Stimulated activated CD8-positive, alpha-beta memory T cell treated with anti-CD3 and anti-CD28 coated beads, Interleukin-12 subunit alpha, Interleukin-12 subunit beta, amount 100 ng/mL, for 1 hour (primary cell): ENCODE data around the gene DCK.
A peak's percentile ranks its signal among the peaks of the same experiment; 100 is the strongest.
"Not testable (repeated sequence)": the region's sequence is repeated elsewhere in the genome, so short reads cannot be mapped to it uniquely, and the experiment has no call there.

Experiments
- DNase-seq: peaks from one replicate; pipeline ENCODE4 v3.0.0-alpha.2; 2020; ENCODE audit warnings: low read depth

Gene DCK

GRCh38 chr4:70993181-70994068 lies at the start of gene DCK:
Gene DCK, plus strand, starts transcription at chr4:70993649. Its CDS starts 187 bp downstream, at chr4:70993836.
- peak; percentile 68 for DNase-seq

DNA sequence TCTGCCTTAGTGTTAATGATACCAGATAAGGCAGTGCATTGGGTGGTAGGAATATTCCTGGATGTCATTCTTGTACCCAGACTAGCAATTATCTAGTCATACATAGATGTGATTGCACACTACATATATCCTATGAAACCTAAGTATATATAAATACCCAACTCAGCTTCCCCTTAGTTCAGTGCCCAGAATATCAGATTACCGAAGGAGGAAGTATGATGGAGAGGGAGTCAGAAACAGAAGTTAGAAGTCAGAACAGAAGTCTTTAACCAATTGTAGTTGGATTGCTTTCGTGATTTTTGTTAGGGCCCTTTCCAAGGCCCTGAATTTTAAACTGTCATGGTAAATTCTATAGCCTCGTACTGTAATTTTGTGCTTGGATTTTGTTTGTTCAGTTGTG lies 48.4 kb upstream of the DCK start:
- DNase-seq: no peak

GRCh38 chr4:70945452-70946055 lies 47.9 kb upstream of the DCK start:
- no peak for DNase-seq

DNA sequence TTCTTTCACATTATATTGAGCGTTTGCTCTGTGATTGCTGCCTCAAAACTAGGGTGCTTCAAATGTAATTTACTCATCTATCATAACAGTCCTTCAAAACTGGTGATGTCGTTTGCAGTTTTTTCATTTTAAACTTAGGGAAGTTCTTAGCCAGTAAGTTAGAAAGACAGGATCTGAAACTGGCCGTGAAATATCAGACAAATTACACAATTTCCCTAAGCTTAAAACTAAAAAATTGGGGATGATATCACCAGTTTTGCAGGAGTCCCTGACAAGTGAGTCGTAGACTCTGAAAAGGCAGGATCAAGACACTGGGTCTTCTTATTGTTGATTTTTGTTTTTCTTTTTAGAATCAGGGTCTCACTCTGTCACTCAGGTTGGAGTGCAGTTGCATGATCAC lies 46.5 kb upstream of the DCK start:
- no peak for DNase-seq

DNA sequence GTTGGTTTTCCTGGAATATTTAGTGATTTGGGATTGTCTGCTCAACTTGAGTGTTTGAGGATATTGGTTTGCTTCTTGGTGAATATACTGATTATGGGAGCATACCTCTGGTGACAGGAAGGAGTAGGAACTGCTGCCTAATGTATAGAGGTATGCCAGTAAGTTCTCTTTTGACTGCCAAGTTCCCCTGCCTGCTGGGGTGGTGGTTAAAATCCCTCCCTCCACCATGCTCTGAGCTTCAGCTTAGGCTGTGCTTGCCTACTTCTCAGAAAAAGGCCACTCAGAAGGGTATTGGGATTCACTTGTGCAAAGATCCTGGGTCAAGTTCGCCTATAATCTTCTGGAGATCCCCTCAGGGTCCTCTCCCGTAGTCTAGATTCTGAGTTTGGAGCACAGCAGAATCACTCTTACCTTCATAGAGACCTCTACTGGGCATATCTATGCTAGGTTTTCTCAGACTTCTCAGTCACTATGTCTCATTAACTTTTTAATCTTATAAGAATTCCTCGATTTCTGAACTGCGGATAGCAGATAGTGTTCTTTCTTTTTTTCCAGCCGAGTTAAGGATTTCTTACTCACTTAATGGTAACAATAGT lies 44.7 kb upstream of the DCK start:
- no peak for DNase-seq

DNA sequence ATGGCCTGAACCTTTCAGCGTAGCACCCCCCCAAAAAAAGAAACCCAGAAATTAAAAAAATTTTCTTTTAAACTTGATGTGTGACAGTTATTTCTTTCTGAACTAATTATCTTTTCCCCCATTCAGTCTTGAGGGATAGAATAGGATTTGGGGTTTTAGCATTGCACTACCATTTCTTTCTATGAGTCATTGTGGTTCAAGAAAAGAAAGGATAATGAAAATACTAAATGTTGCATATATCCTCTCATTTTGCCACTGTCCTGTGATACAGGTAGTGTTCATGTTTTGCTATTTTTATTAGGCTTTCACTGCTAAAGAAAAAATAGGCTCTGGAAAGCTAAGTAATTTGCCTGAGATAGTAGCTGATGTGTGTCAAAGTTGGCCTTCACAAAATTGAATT lies 39.4 kb upstream of the DCK start:
- DNase-seq: no peak

- no peak for DNase-seq
These were observed 36.8 kb upstream of the DCK start for GRCh38 chr4:70956549-70957210.

DNA sequence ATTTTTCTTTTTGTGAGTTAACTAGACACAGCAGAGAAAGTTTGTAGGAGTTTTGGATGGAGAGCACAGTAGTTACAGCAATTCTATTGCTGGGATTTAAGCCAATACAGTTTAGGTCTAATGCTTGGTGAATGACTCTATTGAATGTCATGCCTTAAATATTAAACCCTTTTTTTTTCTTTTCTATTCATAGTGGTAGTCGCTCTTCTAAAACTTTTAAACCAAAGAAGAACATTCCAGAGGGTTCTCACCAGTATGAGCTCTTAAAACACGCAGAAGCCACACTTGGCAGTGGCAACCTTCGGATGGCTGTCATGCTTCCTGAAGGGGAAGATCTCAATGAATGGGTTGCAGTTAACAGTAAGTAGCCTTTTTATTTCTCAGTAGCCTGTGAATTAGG lies 34.8 kb upstream of the DCK start:
- no peak for DNase-seq

GRCh38 chr4:70969076-70969475 lies 24.4 kb upstream of the DCK start:
- DNase-seq: no peak

DNA sequence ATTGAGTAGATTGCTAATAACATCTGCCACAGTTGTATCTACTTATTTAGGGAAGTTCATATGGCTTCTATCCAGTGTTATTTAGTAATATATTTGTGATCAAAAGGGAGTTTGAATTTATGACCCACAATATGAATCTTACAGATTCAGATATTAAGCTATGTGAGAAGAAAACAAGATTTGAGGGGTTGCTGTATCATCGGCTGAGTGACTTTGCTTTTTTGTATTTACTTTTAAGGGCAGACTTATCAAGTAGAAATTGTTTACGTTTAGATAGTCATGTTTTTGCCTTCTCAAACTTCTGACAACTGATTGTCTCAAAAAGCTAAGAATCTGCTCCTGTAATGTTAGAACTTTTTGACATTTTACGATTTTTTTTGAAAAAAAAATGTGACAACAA lies 17.2 kb upstream of the DCK start:
- no peak for DNase-seq

GRCh38 chr4:70979445-70980008 lies 13.9 kb upstream of the DCK start:
- DNase-seq: no peak

DNA sequence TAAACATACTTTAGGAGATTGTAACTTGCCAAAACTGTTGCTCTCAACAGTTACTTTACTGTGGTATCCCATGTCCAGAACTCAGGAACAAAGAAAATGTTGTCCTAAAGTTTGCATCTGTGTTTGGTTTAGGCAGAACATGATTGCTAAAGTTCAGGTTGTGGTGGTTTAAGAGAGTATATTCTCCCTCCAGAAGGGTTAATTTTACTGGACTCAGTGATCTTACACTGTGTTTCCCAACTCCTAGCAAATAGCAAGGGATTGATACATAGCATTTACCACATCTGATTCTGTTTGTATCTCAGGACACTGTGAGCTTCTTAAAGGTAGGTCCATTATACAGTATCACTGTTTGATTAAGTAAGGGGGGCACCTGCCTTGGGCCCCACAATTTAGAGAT lies 13.3 kb upstream of the DCK start:
- DNase-seq: no peak

DNA sequence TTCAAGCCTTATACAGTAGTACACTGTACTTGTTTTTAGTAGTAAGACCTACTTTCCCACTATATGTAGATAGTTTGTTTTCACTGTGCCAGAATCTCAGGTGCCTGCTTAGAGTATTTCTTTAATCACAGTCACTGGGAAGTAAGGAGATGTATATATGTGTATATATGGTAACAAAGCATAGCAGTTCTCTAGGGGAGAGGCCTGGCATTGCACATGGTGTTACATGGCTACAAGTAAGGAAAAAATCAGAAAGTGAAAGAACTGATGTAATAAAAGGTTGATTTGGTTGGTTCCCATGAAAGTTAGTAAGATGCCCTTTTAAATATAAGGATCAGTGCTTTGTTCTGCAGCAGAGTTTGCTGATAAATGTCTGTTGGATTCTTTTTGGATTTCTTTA lies 9.3 kb upstream of the DCK start:
- no peak for DNase-seq

- no peak for DNase-seq
These were observed 8.9 kb upstream of the DCK start for GRCh38 chr4:70984589-70984988.

GRCh38 chr4:70991596-70991995 lies 1.9 kb upstream of the DCK start:
- DNase-seq: no peak

- no peak for DNase-seq
These were observed 1.0 kb upstream of the DCK start for GRCh38 chr4:70992391-70992881.

DNA sequence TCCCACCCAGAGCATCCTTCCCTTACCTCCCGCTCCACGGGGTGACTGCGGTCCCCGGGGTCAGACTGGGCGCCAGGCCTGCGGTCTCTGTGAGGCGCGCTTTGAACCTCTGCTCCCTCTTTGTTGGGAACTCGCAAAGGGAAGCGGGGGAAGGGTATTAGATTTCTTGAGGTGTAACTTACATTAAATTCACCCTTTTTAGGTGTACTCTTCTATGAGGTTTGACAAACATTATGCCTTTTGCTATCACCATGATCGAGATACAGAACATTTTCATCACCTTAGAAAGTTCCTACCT lies 569 bp downstream of the DCK start:
- DNase-seq: no peak

GRCh38 chr4:70994387-70995099 lies 1.1 kb downstream of the DCK start:
- no peak for DNase-seq

GRCh38 chr4:70996018-70996360 lies 2.5 kb downstream of the DCK start:
- no peak for DNase-seq

DNA sequence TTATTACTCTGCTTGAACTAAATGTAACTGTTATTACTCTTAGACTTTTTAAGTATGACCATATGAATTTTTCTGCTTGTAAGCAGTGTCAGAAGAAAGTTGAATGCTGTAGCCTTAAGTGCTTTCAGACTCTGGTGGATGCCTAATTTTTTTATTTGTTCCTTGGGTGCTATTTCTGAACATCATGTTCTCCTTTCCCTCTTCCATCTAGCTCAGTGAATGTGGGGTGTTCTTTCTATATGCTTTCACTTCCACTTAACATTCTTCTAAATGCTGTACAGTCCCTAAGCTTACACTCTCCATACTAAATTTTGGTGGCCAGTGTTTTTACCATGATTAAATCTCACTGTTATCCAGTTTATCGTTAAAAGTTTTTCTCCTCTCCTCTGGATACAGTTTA lies 3.6 kb downstream of the DCK start:
- no peak for DNase-seq

GRCh38 chr4:70997546-70997945 lies 4.1 kb downstream of the DCK start:
- DNase-seq: no peak

DNA sequence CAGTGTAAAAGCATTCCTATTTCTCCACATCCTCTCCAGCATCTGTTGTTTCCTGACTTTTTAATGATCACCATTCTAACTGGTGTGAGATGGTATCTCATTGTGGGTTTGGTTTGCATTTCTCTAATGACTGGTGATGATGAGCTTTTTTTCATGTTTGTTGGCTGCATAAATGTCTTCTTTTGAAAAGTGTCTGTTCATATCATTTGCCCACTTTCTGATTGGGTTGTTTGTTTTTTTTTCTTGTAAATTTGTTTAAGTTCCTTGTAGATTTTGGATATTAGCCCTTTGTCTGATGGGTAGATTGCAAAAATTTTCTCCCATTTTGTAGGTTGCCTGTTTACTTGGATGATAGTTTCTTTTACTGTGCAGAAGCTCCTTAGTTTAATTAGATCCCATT lies 6.2 kb downstream of the DCK start:
- DNase-seq: not testable (repeated sequence)
